NCI-H446 treated with DMSO at 0.1 percent for 48 hours (cell line): Measurements from ENCODE around the gene COQ4.

Experiments used
- DNase-seq: peaks from one replicate; lab custom pipeline; 2025; lab: John Stamatoyannopoulos, UW

Gene COQ4

GRCh38 chr9:128340691-128341434 lies 18.2 kb downstream of the COQ4 start:
- DNase-seq: no peak

GRCh38 chr9:128341435-128341849 lies 18.8 kb downstream of the COQ4 start:
- no peak for DNase-seq

- DNase-seq: no peak
Observed at GRCh38 chr9:128342971-128343680, 20.5 kb downstream of the COQ4 start.

GRCh38 chr9:128343855-128344254 lies 21.2 kb downstream of the COQ4 start:
- DNase-seq: no peak

GRCh38 chr9:128344931-128345605 lies 22.4 kb downstream of the COQ4 start:
- DNase-seq: no peak

- no peak for DNase-seq
Observed at GRCh38 chr9:128349125-128349524, 26.5 kb downstream of the COQ4 start.

- no peak for DNase-seq
Observed at GRCh38 chr9:128349772-128350171, 27.1 kb downstream of the COQ4 start.

GRCh38 chr9:128355451-128355850 lies 32.8 kb downstream of the COQ4 start:
- DNase-seq: no peak

GRCh38 chr9:128358090-128358489 lies 35.5 kb downstream of the COQ4 start:
- no peak for DNase-seq

GRCh38 chr9:128358861-128359260 lies 36.2 kb downstream of the COQ4 start:
- no peak for DNase-seq

- no peak for DNase-seq
Observed at GRCh38 chr9:128360826-128361225, 38.2 kb downstream of the COQ4 start.

- no peak for DNase-seq
Observed at GRCh38 chr9:128361296-128361985, 38.8 kb downstream of the COQ4 start.

GRCh38 chr9:128361986-128362646 lies 39.5 kb downstream of the COQ4 start:
- DNase-seq: peak; percentile 14

- no peak for DNase-seq
Observed at GRCh38 chr9:128362774-128363173, 40.1 kb downstream of the COQ4 start.

GRCh38 chr9:128365525-128365924 lies 42.9 kb downstream of the COQ4 start:
- DNase-seq: no peak

- no peak for DNase-seq
Observed at GRCh38 chr9:128369024-128369706, 46.5 kb downstream of the COQ4 start.

- DNase-seq: no peak
Observed at GRCh38 chr9:128370367-128370751, 47.7 kb downstream of the COQ4 start.

GRCh38 chr9:128370752-128371629 lies 48.4 kb downstream of the COQ4 start, which contains the start of gene URM1:
URM1 (plus strand) TSS chr9:128371374; CDS start chr9:128371381, 7 bp downstream.
- DNase-seq: peak; percentile 74

GRCh38 chr9:128371630-128372117 lies 49.0 kb downstream of the COQ4 start:
- no peak for DNase-seq

GRCh38 chr9:128372188-128372641 lies 49.6 kb downstream of the COQ4 start:
- no peak for DNase-seq
